Globus pallidus (tissue), 1 donor: ENCODE results near the gene MYO3B.
"Not testable (repeated sequence)": the region's sequence is repeated elsewhere in the genome, so short reads cannot be mapped to it uniquely, and the experiment has no call there.

Experiments used
- DNase-seq: peaks from one replicate; pipeline ENCODE4 v3.0.0-alpha.2; 2015; ENCODE audit warnings: low spot score

MYO3B gene

DNA sequence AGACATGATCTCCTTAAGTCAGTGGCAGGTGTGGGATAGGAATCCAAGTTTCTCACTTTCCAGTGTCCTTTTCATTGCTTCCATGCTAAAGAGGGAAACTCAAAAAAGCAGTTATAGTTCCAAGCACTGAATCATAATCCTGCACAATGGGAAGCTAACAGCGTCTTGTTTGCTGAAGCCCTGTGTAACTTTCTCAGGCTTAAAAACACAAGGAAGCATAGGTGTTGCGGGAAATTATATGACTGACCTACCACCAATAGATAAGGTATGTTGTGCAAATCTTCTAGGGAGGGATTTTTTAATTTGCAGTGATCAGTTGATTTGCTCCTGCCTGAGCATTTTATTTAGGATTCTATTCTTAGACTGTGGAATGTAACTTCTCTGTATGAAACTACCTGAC is 250.9 kb downstream of the MYO3B start:
- no peak for DNase-seq

GRCh38 chr2:170432823-170433222 is 254.9 kb downstream of the MYO3B start:
- no peak for DNase-seq

DNA sequence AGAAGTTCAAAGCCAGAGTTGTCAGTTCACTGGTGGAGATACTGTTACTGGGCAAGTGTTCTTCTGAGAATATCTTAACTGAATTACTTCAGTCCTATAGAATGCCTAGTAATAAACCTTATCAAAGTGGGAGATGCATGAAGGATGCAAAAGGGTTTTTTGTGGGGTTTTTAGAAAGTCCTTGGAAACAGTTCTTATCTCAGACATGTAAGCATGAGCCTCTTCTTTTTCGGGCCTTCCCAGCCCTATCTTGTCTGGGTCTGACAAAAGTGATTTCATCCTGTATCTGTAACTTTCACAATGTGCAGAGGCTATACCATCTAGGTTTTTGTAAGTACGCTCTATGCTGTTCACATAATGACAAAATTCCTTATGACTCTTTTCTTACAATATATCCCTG is 255.5 kb downstream of the MYO3B start:
- no peak for DNase-seq

DNA sequence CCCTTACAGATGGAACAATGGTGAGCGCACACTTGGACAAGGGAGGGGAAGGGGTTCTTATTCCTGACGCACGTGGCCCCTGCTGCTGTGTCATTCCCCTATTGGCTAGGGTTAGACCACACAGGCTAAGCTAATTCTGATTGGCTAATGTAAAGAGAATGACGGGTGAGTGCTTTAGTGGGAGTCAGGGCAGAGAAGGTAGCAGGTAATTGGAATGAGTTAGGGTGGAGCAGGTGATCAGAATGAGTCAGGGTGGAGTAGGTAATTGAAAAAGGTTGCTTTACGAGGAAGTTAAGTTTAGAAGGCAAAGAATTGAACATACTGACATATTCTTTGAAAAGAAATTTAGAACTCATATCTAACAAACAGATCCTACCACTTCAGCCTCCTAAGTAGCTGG is 256.4 kb downstream of the MYO3B start:
- DNase-seq: not testable (repeated sequence)

- no peak for DNase-seq
These were observed 257.1 kb downstream of the MYO3B start for GRCh38 chr2:170434900-170435621.

DNA sequence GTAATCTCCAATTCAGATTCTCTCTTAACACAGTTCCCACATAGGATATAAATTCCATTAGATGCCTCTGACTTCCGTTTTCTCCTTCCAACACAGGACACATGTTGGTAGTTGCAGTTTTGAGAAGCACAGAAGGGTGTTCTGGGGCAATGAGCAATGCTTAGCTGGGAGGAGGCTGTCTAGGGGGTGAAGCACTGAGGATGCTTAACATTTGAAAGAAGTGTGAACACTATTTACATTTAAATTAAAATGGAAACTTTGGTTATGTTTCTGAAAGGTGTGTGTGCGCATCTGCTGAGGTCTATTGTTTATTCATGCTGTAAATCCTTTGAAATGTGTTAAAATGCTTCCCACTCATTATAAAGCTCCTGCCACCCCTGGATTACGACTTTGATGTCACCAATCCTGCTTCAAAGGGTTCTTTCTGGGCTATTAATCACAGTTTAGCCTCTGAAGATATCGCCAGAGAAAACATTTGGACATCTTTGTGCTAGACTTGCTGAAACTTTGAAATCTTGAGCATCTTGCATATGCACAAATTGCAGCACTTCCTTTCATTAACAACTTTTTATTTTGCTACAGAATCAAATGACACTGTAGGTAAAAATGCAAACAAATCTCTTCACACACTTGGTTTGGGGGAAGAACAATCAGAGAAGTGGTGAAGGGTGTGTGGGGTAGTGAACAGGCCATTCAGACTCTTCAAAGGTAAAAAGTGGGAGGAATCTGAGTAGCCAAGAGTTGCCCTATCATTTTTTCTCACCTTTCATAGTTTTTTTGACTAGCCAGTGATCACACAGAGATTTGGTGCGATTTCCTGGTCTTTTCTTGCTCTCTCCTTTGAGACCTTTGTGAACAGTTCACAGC is 258.4 kb downstream of the MYO3B start:
- DNase-seq: no peak

GRCh38 chr2:170446078-170446477 is 268.1 kb downstream of the MYO3B start:
- no peak for DNase-seq

DNA sequence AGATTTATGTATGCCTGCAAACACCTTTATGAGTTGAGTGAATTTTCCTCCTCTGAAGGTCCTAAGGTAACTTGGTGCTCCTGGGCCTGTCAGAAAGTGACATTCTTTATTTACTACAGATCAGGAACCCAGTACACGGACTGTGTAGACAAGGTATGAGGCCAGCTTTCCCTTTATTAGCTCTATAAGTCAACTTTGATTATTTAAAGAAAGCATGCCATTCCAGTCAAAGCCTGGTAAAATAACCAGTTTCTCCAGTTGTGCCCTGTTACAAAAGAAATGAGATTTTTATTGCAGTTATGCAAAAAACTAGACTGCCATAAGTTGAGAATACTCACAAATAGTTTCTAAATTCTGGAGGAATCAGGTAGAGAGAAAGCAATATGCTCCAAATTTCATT is 271.1 kb downstream of the MYO3B start:
- no peak for DNase-seq

DNA sequence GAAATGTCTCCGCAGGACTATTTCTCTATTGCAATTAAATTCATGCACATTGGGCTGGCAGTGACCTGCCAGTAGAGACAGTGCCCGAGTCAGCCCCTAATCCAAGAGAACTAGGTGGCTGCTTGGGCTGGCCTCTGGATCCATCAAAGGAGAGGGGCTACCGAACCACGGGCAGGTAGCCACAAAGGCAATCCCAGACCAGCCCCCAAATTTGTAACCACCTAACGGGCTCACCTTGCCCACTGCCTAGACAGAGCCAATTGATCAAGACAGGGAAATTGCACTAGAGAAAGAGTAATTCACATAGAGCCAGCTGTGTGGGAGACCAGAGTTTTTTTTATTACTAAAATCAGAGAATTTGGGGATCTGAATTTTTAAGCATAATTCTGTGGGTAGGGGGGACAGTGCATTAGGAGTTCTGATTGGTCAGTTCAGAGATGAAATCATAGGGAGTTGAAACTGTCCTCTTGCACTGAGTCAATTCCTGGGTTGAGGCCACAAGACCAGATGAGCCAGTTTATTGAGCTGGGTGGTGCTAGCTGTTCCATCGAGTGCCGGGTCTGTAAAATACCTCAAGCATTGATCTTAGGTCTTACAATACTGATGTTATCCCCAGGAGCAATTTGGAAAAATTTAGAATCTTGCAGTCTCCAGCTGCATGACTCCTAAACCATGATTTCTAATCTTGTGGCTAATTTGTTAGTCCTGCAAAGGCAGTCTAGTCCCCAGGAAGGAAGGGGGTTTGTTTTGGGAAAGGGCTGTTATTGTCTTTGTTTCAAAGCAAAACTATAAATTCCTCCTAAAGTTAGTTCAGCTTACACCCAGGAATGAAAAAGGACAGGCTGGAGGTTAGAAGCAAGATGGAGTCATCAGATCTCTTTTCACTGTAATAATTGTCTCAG is 276.8 kb downstream of the MYO3B start:
- no peak for DNase-seq

DNA sequence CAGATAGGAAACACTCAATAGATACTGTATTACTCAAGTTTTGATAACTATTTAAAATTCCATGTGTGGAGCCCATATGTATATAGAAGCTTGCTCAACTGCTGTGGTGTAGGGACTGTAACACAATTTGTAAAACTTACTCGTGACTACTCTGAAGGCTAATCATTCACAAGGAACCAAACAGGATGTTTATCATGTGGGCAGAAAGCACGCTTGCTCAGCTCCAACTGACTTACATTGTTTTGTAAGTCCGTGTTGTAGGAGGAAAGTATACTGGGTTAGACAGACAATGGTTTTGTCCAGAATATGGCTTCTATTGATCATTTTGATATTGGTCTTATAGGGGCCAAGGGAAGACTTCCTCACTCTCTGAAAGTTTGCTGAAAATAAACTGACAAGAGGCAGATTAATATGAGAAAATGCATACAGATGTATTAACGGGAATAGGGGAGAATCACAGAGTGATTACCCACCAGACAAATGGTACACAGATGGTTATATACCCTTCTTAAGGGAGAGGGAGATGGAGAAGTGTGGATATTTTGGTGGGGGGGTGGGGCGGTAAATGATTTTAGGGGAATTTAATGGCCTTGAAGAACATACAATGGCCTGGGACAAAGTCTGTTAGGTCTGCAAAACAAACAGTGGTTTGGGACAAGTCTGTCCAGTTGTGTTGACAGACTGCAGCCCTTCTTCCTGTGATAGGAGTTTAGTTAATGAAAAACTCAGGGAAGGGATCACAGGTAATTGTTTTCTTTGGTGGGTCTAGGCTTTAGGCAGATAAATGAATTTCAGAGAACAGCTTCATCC is 277.9 kb downstream of the MYO3B start:
- no peak for DNase-seq

DNA sequence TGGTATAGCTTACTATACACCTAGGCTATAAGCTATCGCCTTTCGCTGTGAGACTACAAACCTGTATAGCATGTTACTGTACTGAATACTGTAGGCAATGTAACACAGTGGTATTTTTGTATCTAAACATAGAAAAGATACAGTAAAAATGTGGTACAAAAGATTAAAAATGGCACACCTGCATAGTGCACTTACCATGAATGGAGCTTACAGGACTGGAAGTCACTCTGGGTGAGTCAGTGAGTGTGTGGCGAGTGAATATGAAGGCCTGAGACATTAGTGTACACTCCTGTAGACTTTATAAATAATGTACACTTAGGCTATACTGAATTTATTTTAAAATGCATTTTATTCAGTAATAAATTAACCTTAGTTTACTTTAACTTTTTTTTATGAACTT is 279.0 kb downstream of the MYO3B start:
- DNase-seq: no peak

- DNase-seq: no peak
These were observed 279.8 kb downstream of the MYO3B start for GRCh38 chr2:170457742-170458141.

- no peak for DNase-seq
These were observed 283.9 kb downstream of the MYO3B start for GRCh38 chr2:170461889-170462288.

GRCh38 chr2:170462433-170463205 is 284.7 kb downstream of the MYO3B start:
- DNase-seq: no peak

DNA sequence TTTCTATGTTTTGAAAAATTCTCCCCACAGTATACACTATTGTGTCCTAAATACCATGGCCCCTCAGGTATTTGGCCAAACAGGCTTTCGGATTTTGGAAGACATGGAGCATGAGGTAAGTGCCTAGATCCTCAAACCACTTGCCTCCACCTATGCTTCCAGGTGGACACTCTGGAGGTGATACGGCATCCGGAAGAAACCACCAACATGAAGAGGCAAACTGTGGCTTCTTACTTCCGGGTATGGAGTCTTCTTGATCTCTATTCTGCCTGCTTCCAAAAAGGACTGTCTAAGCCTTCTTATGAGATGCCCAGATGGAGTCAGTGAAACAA is 285.2 kb downstream of the MYO3B start:
- DNase-seq: no peak

- DNase-seq: no peak
These were observed 286.3 kb downstream of the MYO3B start for GRCh38 chr2:170464268-170464667.

- DNase-seq: no peak
These were observed 287.3 kb downstream of the MYO3B start for GRCh38 chr2:170465241-170465640.

- no peak for DNase-seq
These were observed 288.7 kb downstream of the MYO3B start for GRCh38 chr2:170466632-170467031.

DNA sequence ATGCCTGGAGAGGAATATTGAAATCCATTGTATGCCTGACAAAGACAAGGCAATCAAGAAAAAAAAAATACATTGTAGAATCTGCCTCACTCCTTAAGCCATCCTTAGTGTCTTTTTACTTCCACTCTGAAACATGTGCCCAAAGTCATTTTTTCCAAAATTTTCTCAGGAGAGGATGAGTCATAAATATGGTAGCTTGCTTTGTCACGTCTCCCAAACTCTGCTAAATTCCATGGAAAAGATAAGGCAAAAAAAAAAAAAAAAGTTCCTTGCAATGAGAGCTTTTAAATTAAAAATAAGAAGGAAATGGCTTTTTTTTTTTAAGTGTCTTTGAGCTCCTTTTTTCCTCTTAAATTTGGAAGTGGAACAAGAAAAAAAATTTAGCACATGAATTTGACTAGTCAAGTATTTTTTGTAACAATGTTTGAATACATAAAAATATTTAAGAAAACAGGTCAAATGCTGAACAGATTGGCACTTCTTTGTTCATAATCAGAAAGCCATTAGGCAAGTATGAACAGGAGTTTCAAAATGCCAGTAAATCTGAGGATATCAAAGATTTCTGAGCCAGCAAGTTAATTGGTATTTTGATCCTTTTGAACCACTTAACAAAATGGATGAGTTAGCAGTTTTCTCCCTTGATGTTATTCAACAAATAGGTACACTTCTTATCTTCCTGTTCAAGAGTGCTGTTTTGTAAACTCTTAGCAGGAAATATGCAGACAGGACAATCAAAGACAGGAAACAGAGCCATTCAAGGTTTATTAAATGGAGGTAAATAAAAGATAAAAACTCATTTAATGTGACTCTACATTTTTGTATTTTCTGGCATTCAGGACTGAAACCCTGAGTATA is 289.8 kb downstream of the MYO3B start:
- DNase-seq: no peak

DNA sequence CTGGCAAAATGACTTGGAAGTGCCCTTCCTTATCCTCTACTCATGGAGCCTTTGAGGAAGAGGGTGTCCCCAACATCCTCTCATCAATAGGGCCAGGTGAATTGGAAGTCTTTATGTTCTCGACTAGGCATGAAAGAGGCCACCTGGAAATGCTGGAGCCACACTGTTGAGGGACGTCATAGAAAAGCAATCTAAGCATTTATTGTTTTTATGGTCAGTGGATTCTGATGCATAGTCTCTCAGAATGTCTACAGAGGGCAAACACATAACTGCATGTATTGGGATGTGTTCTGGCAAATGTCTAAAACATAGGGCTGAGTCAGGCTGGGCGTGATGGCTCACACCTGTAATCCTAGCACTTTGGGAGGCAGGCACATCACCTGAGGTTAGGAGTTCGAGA is 290.6 kb downstream of the MYO3B start:
- no peak for DNase-seq
